Transverse colon (tissue), 4 donors: Measurements from ENCODE around the gene LRRC8A. TPM values are rescaled to one million over a fixed set of nuclear protein-coding genes. Genes with fewer than 3 reads are reported as not detected.
"Not testable (repeated sequence)": the region's sequence is repeated elsewhere in the genome, so short reads cannot be mapped to it uniquely, and the experiment has no call there.

ENCODE experiments used
- DNase-seq: peaks from one replicate; pipeline ENCODE4 v3.0.0-alpha.2; 2019
- H3K27ac ChIP-seq, 4 donors: fragments of 200-600 bp; sonication (generic); 2 replicates each; pipeline ENCODE4 v1.5.1; 2016 to 2018; ENCODE audit warnings: inconsistent platforms in 4 of 4
- H3K27me3 ChIP-seq: fragments of 200-600 bp; sonication (generic); 2 replicates; pipeline ENCODE4 v1.5.1; 2017; ENCODE audit warnings: inconsistent platforms
- H3K36me3 ChIP-seq, 4 donors: fragments of 200-600 bp; sonication (generic); 2 replicates each; pipeline ENCODE4 v1.5.1; 2017 to 2019; ENCODE audit warnings: inconsistent platforms in 4 of 4
- H3K4me1 ChIP-seq, 4 donors: fragments of 200-600 bp; sonication (generic); 2 replicates each; pipeline ENCODE4 v1.5.1; 2017 to 2020; ENCODE audit warnings: inconsistent platforms in 4 of 4
- H3K4me3 ChIP-seq, 4 donors: fragments of 200-600 bp; sonication (generic); 1 replicate in 1 of 4; 2 replicates in 3 of 4; pipeline versions ENCODE4 v1.5.1 to v1.6.1; 2017 to 2019; ENCODE audit warnings: inconsistent platforms in 4 of 4
- H3K9me3 ChIP-seq, 2 donors: fragments of 200-600 bp; sonication (generic); 2 replicates each; pipeline ENCODE4 v1.5.1; 2017 to 2019; ENCODE audit warnings: inconsistent platforms in 2 of 2
- CTCF ChIP-seq, 5 experiments: fragments of 200-600 bp in 3 of 5; fragments of 450-650 bp in 2 of 5; sonication (generic) in 3 of 5; IDR thresholded peaks; 1 replicate in 2 of 5; 2 replicates in 3 of 5; pipeline ENCODE4 v1.5.1; 2016 to 2017; ENCODE audit warnings: antibody characterized with exemption in 5 of 5, inconsistent platforms in 3 of 5, mild to moderate bottlenecking in 2 of 5, moderate library complexity in 1 of 5
- EP300 ChIP-seq: sonication (generic); formaldehyde crosslinking; IDR thresholded peaks from one replicate; pipeline ENCODE4 v1.6.1; 2017; ENCODE audit warnings: antibody characterized with exemption, low read depth
- POLR2A ChIP-seq: fragments of 450-650 bp; IDR thresholded peaks from one replicate; pipeline ENCODE4 v1.6.1; 2016; ENCODE audit warnings: antibody characterized with exemption, mild to moderate bottlenecking, moderate library complexity
- POLR2AphosphoS5 ChIP-seq, 3 donors: sonication (generic); formaldehyde crosslinking; IDR thresholded peaks; one replicate each; pipeline ENCODE4 v1.6.1; 2016; ENCODE audit warnings: antibody characterized with exemption in 3 of 3
- WGBS, 2 donors: methylation state at CpG; one replicate each; pipeline ENCODE4 v1.1.5; 2018; ENCODE audit warnings: low coverage in 1 of 2; 5-methylcytosine and 5-hydroxymethylcytosine counted together
- in situ Hi-C, 4 donors: fragments of 200-750 bp; cut with MboI; loops; one replicate each; pipeline versions ENCODE4 v1.15.0 to v1.15.1; 2017; ENCODE audit warnings: low sequenced_read_pairs in 3 of 4, low pct_ligation_motif_present in 1 of 4, low pct_unique_long_range_greater_than_20kb in 1 of 4
- intact Hi-C: fragments of 100-400 bp; cut with DNase I; formaldehyde crosslinking; loops from one replicate; pipeline ENCODE4 v1.15.1; 2023; ENCODE audit warnings: low total_unique reads
- total RNA-seq, 4 donors: library from RNA; depleted of rRNA; stranded (reverse); fragments of >200 nt; gene quantifications; one replicate each; pipeline ENCODE4 v1.1.0, GENCODE V29; 2016

LRRC8A gene
- total RNA-seq, 4 donors from 2014 or later, result 29.4 to 116 (median 35.5) TPM

- no peaks in the 10 kb centered on the region for H3K9me3 ChIP-seq
- H3K4me3 ChIP-seq, result peak overlapping the region; percentile 75 to 94 (median 85)
- H3K36me3 ChIP-seq, result no peaks in the 10 kb centered on the region
- H3K4me1 ChIP-seq, result peaks cover 0 to 18% (median 11%) of the 10 kb centered on the region in 4 donors
- H3K27me3 ChIP-seq, result no peaks in the 10 kb centered on the region
- TF ChIP-seq POLR2A, result no peak
- WGBS, 2 donors, result 29% methylated on average over 30 of the region's 30 CpGs; no CpG with 5 or more reads in 1 of the 2 donors
- intact Hi-C loops, result no loop called here
- peak; percentile 40 for DNase-seq
- in situ Hi-C loops, result no loop called here
- peak overlapping the region; percentile 94 to 97 (median 97) for H3K27ac ChIP-seq
These were observed 64.8 kb downstream of the LRRC8A start for GRCh38 chr9:128946571-128947276.

GRCh38 chr9:128947277-128947526, 65.3 kb downstream of the LRRC8A start:
- Histone ChIP-seq H3K9me3 (no peaks in the 10 kb centered on the region), H3K27me3 (no peaks in the 10 kb centered on the region), H3K4me3 (peak overlapping the region; percentile 75 to 94 (median 85)), H3K4me1 (peaks cover 0 to 18% (median 11%) of the 10 kb centered on the region in 4 donors), H3K36me3 (no peaks in the 10 kb centered on the region), H3K27ac (peak overlapping the region; percentile 94 to 97 (median 97))
- 0% methylated on average over 16 of the region's 20 CpGs; no CpG with 5 or more reads in 1 of the 2 donors for WGBS, 2 donors
- no peak for DNase-seq
- in situ Hi-C loops, result no loop called here
- TF ChIP-seq POLR2AphosphoS5 (IDR thresholded peaks at IDR 0.05) (no peak), CTCF (IDR thresholded peaks at IDR 0.05) (no peak), POLR2A (no peak)
- intact Hi-C loops, result no loop called here

GRCh38 chr9:128947527-128948301, 65.8 kb downstream of the LRRC8A start, which contains the start of the genes DOLK and NUP188:
TSS of gene DOLK (minus strand) at chr9:128947603. CDS start at chr9:128947303, 300 bp downstream.
TSS of gene NUP188 (plus strand) at chr9:128947699. CDS start at chr9:128947720, 21 bp downstream.
- WGBS, 2 donors, result 0 to 1% methylated on average over 3 to 86 of the region's 86 CpGs
- in situ Hi-C loops, result no loop called here
- intact Hi-C loops, result no loop called here
- H3K4me3 ChIP-seq, result peak within 1 kb of the TSS; percentile 75 to 94 (median 85)
- peak within 1 kb of the TSS; percentile 94 to 97 (median 97) for H3K27ac ChIP-seq
- H3K27me3 ChIP-seq, result no peaks in the 10 kb centered on the region
- TF ChIP-seq POLR2A (peak; percentile 86), POLR2AphosphoS5 (IDR thresholded peaks at IDR 0.05) (peak; percentile 95 to 98 (median 96)), CTCF (IDR thresholded peaks at IDR 0.05) (peak in 1 of 5 experiments; percentile 13), EP300 (no peak)
- peaks cover 0 to 18% (median 11%) of the 10 kb centered on the region in 4 donors for H3K4me1 ChIP-seq
- H3K9me3 ChIP-seq, result no peaks in the 10 kb centered on the region
- peak; percentile 98 for DNase-seq
- peaks cover 0 to 2% (median 0%) of the 10 kb centered on the region in 4 donors for H3K36me3 ChIP-seq

GRCh38 chr9:128961403-128961802, 79.5 kb downstream of the LRRC8A start:
- H3K4me3 ChIP-seq, H3K4me1 ChIP-seq, DNase-seq, H3K9me3 ChIP-seq, H3K27ac ChIP-seq, in situ Hi-C loops, H3K27me3 ChIP-seq: not testable (repeated sequence)
- H3K36me3 ChIP-seq, result peaks cover 0 to 65% (median 13%) of the 10 kb centered on the region in 4 donors
- WGBS, 2 donors, result 94 to 98% methylated on average over 7 to 9 of the region's 9 CpGs
- intact Hi-C loops, result loop anchor here (10.0 kb wide), 1 partner anchor 367 kb away; no protein-coding TSS in a partner anchor

Other genes starting within 250 kb of the LRRC8A start
- 100 to 1,000 TPM in 2 of 4 donors, 10 to 100 TPM in 2; 41.4 to 160 (median 94.9) TPM for gene DYNC2I2, start 225.3 kb upstream of the LRRC8A start, total RNA-seq
- 100 to 1,000 TPM in 1 of 4 donors, 10 to 100 TPM in 3; 29.2 to 153 (median 64.4) TPM for gene SET, start 192.9 kb upstream of the LRRC8A start, total RNA-seq
- 10 to 100 TPM in 1 of 4 donors, 1 to 10 TPM in 3; 1.9 to 20.1 (median 5.8) TPM for gene PKN3, start 179.6 kb upstream of the LRRC8A start, total RNA-seq
- 100 to 1,000 TPM in 2 of 4 donors, 10 to 100 TPM in 2; 35.6 to 190 (median 123) TPM for gene ZDHHC12, start 158.0 kb upstream of the LRRC8A start, total RNA-seq
- 100 to 1,000 TPM in 1 of 4 donors, 10 to 100 TPM in 3; 57.5 to 116 (median 73.8) TPM for gene ZER1, start 110.2 kb upstream of the LRRC8A start, total RNA-seq
- 100 to 1,000 TPM in 1 of 4 donors, 10 to 100 TPM in 2, 1 to 10 TPM in 1; 9.6 to 244 (median 21.6) TPM for gene TBC1D13, start 94.9 kb upstream of the LRRC8A start, total RNA-seq
- gene ENDOG, start 63.6 kb upstream of the LRRC8A start, total RNA-seq, result 10 to 100 TPM; 29.7 to 83.0 (median 52.8) TPM
- gene SPOUT1, start 52.3 kb upstream of the LRRC8A start, total RNA-seq, result 10 to 100 TPM; 19.5 to 48.3 (median 26.6) TPM
- 1 to 10 TPM in 2 of 4 donors, not detected in 2; 1.6 to 3.5 TPM for gene KYAT1, start 183 bp upstream of the LRRC8A start, total RNA-seq
- gene PHYHD1, start 38.8 kb downstream of the LRRC8A start, total RNA-seq, result 10 to 100 TPM in 1 of 4 donors, 1 to 10 TPM in 3; 3.2 to 22.4 (median 5.5) TPM
- 10 to 100 TPM in 3 of 4 donors, 1 to 10 TPM in 1; 9.2 to 20.6 (median 11.7) TPM for gene DOLK, start 65.5 kb downstream of the LRRC8A start, total RNA-seq
- gene NUP188, start 65.6 kb downstream of the LRRC8A start, total RNA-seq, result 10 to 100 TPM; 18.0 to 79.3 (median 38.4) TPM
- gene SH3GLB2, start 146.2 kb downstream of the LRRC8A start, total RNA-seq, result 100 to 1,000 TPM; 184 to 391 (median 224) TPM
- 100 to 1,000 TPM in 1 of 4 donors, 10 to 100 TPM in 3; 72.0 to 245 (median 74.0) TPM for gene MIGA2, start 154.5 kb downstream of the LRRC8A start, total RNA-seq
- gene DOLPP1, start 199.0 kb downstream of the LRRC8A start, total RNA-seq, result 10 to 100 TPM; 15.7 to 52.4 (median 38.2) TPM
- 100 to 1,000 TPM; 124 to 161 (median 136) TPM for gene CRAT, start 228.7 kb downstream of the LRRC8A start, total RNA-seq
- gene PTPA, start 229.3 kb downstream of the LRRC8A start, total RNA-seq, result 100 to 1,000 TPM in 1 of 4 donors, 10 to 100 TPM in 3; 37.4 to 241 (median 66.5) TPM